PFSK-1 (cell line): ENCODE measurements around the gene COLQ.

Experiments
- FOXP2 ChIP-seq: optimal IDR thresholded peaks from 2 replicates; pipeline ENCODE3; 2011; ENCODE audit warnings: borderline replicate concordance, control low read depth, inconsistent platforms; ENCODE audit not compliant: insufficient read depth; ENCODE audit errors: extremely low read length, extremely low read depth
- POLR2AphosphoS5 ChIP-seq: IDR thresholded peaks from 2 replicates; pipeline ENCODE4 v1.6.1; 2012; ENCODE audit warnings: low read depth, mild to moderate bottlenecking, control low read depth, low read length, moderate library complexity
- SIN3A ChIP-seq: IDR thresholded peaks from 2 replicates; pipeline ENCODE4 v1.6.1; 2012; ENCODE audit warnings: mild to moderate bottlenecking, low read length, moderate library complexity, borderline replicate concordance; ENCODE audit not compliant: insufficient read depth
- TAF1 ChIP-seq: IDR thresholded peaks from 2 replicates; pipeline ENCODE4 v1.6.1; 2012; ENCODE audit warnings: low read length, control low read depth, borderline replicate concordance; ENCODE audit not compliant: insufficient read depth
- TF ChIP-seq, protein P1 (sequence below), 2 experiments: IDR thresholded peaks; 2 replicates each; pipeline versions ENCODE4 v1.6.1 to v1.8.0; 2011 to 2012; ENCODE audit warnings: low read depth in 2 of 2, low read length in 2 of 2, control low read depth in 1 of 2, inconsistent platforms in 1 of 2, mild to moderate bottlenecking in 1 of 2, moderate library complexity in 1 of 2; ENCODE audit not compliant: insufficient read depth in 1 of 2

COLQ gene

DNA sequence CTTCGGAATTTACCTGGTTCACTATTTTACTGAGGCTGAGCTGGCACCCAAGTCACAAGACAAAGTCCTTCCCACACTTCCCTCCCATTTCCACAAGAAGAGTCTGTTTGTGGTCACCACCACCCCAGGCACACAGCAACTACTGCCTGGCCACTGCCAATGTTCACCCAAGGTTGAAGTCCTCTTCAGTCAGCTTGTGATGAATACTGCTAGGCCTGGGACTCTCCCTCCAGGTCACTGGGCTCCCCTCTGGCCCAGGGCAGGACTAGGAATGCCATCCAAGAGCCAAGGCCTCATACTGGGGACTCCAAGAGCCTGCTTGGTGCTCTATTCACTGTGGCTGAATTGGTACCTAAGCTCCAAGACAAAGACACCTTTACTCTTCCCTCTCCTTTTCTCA is 30.4 kb upstream of the COLQ start:
- TF ChIP-seq, protein P1, sequence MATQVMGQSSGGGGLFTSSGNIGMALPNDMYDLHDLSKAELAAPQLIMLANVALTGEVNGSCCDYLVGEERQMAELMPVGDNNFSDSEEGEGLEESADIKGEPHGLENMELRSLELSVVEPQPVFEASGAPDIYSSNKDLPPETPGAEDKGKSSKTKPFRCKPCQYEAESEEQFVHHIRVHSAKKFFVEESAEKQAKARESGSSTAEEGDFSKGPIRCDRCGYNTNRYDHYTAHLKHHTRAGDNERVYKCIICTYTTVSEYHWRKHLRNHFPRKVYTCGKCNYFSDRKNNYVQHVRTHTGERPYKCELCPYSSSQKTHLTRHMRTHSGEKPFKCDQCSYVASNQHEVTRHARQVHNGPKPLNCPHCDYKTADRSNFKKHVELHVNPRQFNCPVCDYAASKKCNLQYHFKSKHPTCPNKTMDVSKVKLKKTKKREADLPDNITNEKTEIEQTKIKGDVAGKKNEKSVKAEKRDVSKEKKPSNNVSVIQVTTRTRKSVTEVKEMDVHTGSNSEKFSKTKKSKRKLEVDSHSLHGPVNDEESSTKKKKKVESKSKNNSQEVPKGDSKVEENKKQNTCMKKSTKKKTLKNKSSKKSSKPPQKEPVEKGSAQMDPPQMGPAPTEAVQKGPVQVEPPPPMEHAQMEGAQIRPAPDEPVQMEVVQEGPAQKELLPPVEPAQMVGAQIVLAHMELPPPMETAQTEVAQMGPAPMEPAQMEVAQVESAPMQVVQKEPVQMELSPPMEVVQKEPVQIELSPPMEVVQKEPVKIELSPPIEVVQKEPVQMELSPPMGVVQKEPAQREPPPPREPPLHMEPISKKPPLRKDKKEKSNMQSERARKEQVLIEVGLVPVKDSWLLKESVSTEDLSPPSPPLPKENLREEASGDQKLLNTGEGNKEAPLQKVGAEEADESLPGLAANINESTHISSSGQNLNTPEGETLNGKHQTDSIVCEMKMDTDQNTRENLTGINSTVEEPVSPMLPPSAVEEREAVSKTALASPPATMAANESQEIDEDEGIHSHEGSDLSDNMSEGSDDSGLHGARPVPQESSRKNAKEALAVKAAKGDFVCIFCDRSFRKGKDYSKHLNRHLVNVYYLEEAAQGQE (IDR thresholded peaks at IDR 0.05; ENCODE audit: insufficient read depth in 1 of 2, low read depth in 2 of 2, low read length in 2 of 2), result no peak
- TF ChIP-seq SIN3A (no peak), TAF1 (no peak), FOXP2 (no peak), POLR2AphosphoS5 (no peak)

DNA sequence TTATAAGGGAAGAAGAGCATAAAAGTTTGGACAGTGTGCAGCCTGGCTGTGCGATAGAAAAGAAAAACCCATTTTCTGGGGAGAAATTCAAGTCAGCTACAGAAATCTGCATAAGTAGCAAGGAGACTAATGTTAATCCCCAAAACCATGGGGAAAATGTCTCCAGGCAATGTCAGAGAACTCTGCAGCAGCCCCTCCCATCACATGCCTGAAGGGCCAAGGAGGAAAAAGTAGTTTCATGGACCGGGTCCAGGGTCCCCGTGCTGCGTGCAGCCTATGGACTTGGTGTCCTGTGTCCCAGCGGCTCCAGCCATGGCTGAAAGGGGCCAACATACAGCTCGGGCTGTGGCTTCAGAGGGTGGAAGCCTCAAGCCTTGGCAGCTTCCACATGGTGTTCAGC is 28.3 kb upstream of the COLQ start:
- TF ChIP-seq POLR2AphosphoS5 (no peak), TAF1 (no peak), SIN3A (no peak), FOXP2 (no peak)
- TF ChIP-seq, protein P1 (IDR thresholded peaks at IDR 0.05; ENCODE audit: insufficient read depth in 1 of 2, low read depth in 2 of 2, low read length in 2 of 2), result no peak

DNA sequence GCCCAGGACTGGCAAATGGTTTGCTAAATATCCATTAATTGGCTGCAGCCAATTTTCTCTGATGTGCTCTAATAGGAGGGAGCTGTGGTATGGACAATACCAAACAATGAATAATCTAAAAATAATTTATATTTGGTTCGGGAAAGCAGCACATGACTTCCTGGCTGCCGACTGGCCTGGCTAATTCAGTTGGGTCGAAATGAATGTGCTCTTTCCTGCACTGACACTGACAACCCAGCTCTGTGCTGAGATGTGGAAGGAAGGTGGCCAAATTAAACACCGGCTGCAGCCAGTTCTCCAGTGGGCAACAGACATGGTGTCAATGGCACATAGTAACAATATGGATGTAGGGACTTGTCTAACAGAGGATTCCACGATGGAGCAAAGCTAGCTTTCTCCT is 21.1 kb upstream of the COLQ start:
- TF ChIP-seq SIN3A, result no peak
- TF ChIP-seq, protein P1 (IDR thresholded peaks at IDR 0.05; ENCODE audit: insufficient read depth in 1 of 2, low read depth in 2 of 2, low read length in 2 of 2), result no peak
- no peak for TF ChIP-seq FOXP2
- no peak for TF ChIP-seq POLR2AphosphoS5
- no peak for TF ChIP-seq TAF1

DNA sequence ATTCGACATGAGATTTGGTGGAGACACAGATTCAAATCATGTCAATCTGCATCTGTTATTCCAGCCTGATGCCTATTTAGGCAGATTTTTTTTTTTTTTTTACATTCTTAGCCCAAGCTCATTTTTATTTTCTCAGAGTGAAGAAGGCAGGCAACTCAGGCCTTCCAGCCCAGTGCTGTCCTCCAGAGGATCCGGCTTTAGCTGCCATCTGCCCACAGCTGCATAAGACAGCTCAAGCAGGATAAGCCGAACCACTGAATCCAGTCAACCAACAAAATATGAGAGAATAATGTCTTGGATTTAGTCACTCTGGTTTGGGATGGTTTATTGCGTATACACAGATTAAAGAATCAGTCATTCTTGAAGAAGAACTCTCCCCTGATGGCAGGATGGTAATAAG is 19.9 kb upstream of the COLQ start:
- TF ChIP-seq FOXP2 (no peak), SIN3A (no peak), POLR2AphosphoS5 (no peak), TAF1 (no peak)
- TF ChIP-seq, protein P1 (IDR thresholded peaks at IDR 0.05; ENCODE audit: insufficient read depth in 1 of 2, low read depth in 2 of 2, low read length in 2 of 2), result no peak

DNA sequence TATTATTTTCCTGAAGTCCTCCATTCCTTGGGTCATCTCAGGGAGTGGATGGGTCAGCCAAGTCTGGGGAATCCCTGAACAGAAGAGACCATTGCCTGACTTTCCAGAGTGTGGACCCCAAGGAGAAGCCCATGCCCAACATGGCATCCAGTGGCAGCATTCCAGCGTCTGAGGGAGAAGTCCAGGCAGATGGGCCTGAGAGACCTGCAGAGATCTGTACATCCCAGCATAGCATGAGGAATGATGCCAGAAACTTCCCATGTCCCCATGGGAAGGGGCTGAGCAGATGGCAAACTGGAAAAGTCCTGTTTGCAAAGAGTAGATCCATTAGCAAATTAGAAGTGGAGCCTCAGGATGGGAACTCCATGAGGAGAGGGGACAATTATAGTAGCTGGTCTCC is 17.6 kb upstream of the COLQ start:
- TF ChIP-seq POLR2AphosphoS5, result no peak
- TF ChIP-seq TAF1, result no peak
- TF ChIP-seq, protein P1 (IDR thresholded peaks at IDR 0.05; ENCODE audit: insufficient read depth in 1 of 2, low read depth in 2 of 2, low read length in 2 of 2), result no peak
- no peak for TF ChIP-seq FOXP2
- no peak for TF ChIP-seq SIN3A
